Hindlimb muscle (tissue), 1 donor: ENCODE measurements around the gene LAD1. TPM values are rescaled to one million over a fixed set of nuclear protein-coding genes. Genes with fewer than 3 reads are reported as not detected.

Source experiments
- DNase-seq: peaks from one replicate; pipeline ENCODE4 v3.0.0-alpha.2; 2013
- polyA plus RNA-seq: library from polyadenylated mRNA; unstranded; fragments of 120-200 nt; gene quantifications from one replicate; pipeline ENCODE4 v1.2.1, GENCODE V29; 2013; ENCODE audit not compliant: insufficient read length

LAD1 gene
- polyA plus RNA-seq, 1 donor: 17.8 TPM

DNA sequence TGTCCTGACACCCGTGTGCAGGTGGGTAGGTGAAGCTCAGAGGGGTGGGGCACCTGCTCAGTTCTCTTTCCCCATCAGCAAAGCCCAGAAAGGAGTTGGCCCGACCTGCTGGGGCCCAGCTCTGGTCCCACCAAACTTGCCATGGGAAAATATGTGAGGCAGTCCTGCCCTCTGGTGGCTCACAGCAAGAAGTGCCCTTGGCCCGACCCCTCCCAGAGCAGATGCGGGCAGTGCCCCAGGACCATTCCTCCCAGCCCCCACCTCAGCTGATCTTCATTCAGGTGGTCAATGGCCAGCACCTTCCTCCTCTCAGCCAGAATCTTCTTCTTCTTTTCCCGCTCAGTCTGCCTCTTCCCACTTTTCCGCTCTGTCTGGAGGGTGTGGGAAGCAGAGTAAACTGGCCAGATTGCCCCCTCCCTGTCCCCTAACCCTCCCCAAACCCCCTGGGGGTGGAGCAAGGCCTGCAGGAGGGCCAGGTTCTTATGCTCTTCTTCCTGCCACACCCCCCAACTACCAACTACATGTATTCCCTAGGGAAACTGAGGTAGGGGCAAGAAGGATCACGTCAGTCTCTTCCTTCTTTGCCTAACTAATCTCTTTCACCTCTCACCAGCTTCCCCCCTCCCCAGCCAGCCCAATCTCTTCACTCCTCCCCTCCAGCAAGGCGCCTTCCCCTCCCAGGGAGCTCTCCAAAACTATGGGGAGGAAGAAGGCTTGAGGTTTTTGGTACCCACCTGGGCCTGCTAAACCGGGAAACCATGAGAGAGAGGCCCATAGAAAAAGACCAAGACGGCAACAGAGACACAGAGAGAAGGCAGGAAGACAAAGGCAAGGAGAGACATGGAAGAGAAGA, 37.2 kb downstream of the LAD1 start:
- DNase-seq: no peak

DNA sequence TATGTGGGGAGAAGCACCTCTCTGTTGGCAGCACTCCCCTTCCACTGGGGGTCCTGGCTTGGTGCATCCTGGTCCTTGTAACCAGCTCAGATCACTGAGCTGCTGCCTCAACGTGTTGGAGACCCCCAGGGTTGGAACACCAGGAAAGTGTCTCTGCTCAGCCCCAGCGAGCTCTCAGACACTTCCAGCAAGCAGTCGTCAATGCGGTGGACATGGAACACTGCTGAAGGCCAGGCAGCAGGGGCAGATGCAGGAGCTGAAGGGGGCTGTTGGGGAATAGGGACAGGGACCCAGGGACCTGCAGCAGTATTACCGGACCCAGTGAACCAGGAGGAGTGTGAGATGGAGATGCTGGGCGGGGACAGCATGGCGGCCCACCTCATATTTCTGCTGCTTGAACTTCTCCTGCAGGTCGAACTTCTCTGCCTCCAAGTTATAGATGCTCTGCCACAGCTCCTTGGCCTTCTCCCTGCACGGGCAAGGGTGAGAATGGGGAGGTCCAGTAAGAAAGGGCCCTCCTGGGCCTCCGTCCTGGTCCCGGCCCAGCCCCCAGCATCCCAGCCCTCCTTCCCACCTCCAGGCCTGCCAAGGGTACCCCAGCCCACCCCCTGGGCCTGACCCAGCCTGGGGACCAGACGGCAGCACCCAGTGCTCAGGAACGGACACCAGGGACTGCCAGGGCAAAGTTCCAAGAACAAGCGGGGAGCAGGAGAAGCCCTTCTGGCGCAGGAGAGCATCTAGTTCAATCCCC, 38.0 kb downstream of the LAD1 start:
- no peak for DNase-seq

DNA sequence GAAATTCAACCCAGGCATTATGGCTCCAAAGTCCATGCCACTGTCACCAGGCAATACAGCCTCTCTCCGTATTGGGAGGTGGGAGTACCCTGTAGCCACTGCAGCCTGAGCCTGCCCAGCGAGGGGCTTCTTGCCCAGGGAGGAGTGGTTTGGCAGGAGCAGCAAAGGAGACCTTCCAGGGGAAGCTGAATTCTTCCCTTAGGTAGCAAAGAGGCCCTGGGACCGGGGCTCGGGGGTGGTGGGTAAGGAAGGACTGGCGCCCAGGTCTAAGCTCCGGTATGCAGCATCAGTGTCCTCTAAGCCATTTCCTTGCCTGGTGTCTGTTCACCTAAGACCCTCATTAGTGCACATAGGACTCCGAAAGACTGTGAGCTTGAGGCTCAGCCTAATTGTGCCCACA, 38.6 kb downstream of the LAD1 start:
- no peak for DNase-seq

DNA sequence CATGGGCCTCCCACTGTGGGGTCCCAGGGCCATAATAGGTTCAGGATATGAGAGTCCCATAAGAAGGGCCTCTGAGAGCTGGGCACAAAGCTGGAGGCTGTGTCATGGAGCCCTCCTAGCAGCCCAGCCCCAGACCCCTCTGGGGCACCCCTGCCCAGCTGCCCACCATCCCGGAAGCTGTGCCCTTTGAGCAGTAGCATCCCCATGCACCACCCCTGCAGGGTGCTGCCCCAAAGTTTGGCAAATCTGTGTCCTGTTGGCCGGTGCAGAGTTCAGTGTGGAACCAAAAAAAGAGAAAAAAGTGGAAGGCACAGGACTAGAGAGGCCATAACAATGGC, 39.3 kb downstream of the LAD1 start:
- DNase-seq: no peak

DNA sequence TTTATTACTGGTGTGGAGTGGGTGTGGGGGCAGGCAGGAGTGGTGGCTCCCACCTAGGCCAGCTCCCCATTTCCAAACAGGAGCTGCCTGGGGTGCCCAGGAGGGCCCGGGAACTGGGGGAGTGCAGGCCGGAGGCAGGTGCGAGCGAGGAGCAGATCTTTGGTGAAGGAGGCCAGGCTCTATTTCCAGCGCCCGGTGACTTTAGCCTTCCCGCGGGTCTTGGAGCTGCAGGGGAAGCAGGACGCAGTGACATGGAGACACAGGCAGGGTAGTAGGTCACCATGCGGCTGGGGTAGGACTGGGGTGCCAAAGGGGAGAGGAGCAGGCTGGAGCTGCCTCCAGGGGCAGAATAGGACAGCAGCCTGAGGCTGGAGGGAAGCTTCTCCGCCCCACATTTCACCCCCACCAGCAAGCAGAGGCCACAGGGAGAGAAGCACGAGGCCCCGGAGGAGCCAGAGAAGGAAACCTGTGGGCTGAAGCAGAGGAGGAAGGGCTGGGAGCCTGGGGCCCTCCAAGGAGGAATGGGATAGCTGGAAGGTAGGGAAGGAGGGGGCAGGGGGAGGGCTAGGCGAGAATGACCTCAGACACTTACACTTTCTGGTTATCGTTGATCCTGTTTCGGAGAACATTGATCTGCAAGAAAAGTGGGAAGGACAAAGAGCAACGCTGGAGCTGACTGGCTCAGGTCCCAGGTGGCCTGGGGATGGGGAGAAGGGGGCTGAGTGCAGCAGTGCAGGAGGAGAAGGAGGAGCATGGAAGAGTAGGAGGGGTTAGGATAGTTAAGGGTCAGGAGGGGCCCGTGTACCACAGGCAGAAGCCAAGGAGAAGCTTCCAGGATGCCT, 39.9 kb downstream of the LAD1 start:
- DNase-seq: no peak

DNA sequence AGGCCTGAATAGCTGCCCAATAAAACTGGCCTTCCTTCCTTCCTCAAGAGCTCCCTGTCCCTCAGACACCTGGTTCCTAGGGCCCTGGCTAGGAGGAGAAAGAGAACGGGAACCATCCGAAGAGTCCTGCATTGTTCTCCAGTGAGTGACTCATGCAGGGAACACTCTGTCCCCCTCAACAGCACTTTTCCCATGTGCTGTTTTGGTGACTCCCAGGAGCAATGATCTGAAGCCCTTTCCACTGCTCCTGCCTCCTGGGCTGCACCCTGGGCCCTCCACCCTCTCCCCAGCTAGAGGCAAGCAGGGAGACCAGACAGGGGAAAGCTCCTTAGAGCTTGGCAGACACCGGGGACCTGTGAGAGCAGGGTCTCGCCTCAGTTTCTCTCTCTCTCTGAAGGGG, 40.5 kb downstream of the LAD1 start:
- no peak for DNase-seq

DNA sequence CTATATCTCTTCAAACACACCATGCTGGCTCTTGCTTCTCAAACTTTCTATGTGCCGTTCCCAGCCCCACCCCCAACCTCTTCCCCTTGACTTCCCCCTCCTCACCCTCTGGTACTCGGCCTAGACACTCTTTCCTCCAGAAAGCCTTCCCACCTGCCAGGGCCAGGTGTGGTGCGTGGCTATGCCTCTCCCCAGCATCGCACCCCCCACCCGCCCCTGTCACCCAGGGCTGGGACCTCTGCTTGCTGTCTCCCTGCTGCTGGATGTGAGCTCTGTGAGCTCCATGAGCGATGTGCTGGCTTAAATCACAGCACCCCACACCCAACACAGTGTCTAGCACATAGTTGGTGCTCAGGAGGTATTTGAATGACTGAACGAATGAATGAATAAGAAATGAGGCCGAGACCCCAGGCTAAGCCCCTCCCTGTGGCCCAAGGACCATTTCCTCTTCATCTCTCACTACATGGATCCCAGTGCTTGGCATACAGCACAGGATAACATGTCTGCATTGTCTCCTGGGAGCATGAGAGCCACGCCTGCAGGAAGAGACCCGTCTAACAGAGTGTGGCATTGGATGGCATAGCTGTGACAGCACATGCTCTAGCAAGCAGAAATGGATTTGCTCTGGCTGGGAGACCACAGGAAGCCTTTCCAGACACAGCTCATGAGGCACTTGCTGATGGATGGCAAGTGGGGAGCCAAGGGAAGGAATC, 41.3 kb downstream of the LAD1 start:
- DNase-seq: no peak

DNA sequence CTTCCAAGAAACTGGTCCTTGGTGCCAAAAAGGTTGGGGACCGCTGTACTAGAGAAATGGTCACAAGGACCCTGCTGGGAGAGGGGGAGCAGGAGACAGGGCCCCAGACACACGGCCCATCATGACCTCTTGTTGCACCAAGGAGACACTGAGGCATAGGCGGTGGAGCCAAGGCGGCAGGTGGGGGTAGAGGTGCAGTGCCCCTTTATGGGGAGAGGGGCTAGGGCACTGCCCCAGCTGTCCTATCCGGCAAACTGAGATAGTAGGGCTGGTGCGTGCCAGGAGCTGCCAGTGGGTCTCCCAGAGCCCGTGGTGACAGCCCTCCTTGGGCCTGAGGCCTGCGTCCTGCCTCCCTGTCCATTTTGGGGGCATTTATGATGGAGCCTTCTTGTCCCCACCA, 41.9 kb downstream of the LAD1 start:
- DNase-seq: no peak

DNA sequence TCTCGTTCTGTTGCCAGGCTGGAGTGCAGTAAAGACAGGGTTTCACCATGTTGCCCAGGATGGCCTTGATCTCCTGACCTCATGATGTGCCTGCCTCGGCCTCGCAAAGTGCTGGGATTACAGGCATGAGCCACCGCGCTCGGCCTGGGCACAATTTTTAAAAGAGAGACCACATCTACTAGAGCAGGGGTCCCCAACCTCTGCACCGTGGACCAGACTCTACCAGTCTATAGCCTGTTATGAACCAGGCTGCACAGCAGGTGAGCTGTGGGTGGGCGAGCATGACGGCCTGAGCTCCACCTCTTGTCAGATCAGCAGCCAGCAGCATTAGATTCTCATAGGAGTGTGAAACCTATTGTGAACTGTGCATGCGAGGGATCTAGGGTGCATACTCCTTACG, 42.4 kb downstream of the LAD1 start:
- no peak for DNase-seq

DNA sequence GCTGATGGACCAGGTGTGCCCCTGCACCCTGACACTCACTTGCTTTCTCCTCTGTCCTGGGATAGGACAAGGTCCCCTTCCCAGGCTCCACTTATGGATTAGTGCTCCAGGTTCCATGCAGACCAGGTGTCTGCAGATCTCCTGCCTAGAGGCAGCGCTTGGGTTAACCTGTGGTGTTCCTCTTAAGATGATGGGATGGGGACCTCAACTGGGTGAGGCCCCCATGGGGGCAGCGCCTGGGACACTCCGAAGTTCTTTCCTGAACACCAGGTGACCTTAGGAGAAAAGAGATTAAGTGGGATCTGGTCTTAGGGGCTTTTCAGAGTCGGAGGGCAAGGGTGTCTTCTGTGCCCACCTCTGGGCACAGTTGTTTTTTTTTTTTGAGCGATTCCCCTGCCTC, 42.9 kb downstream of the LAD1 start:
- DNase-seq: no peak

DNA sequence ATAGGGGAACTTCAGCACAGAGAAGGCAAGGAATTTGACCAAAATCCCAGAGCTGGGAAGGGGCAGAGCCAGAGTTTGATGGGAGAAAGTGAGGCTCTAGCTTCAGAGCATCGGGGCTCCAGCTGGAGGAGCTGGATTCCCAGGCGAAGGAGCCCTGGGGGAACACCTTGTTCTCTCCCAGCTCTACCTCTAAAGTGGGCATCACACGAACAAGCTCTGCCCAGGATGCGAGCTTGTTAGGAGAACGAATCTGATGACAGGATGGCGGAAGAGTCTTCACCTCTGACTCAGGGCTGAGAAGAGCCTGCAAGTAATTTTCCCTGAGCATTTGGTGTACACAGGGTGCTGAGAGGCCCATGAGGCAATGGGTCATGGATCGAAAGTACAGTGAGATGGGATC, 43.7 kb downstream of the LAD1 start:
- no peak for DNase-seq

DNA sequence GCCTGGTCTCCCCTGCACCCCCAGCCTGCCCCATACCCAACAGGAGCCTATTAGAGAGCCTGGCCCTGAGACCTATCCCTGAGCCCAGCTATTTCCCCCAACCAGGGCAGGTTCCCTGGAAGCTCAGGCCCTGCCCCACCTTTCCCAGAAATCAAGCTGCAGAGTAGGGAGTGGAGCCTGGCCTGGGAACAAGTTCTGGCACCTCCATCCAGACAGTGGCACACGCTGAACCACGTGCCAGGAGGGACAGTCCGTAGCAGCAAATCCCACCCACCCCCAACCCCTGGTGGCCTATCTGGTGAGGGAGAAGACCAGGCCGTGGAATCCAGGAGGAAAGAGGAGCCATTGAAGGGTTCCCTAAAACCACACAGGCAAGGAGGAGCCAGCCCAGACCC, 44.2 kb downstream of the LAD1 start:
- no peak for DNase-seq

DNA sequence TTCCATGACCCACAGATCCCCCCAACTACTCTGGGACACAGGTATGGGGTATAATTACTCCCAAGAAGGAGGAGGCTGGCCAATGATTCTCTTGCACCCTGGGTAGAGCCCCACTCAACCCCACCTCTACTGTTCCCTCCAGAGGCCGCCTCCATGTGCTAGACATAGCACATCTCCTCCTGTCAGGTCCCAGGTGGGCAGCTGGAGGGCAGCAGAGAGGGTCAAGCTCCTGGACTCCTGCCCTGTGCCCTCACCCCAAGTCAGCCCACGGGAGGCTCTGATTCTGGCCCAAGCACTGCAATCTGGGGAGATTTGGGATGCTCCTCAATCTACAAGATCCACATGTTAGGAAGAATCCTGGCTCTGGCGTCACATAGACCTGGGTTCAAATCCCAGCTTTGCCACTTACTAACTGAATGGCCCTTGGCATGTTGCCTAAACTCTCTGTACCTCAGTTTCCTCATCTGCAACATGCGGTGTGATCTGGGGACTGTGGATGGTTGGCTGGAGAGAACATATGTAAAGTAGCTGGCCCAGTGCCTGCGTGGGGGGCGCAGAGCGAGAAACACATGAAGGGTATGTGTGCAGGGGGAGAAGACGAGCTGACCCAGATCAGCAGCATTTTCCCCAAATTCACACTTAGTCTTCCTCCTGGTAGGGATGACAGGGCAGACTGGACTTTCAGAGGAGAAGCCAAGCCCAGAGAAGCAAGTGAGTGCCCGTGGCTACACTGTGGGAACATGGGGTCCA, 44.8 kb downstream of the LAD1 start:
- no peak for DNase-seq

DNA sequence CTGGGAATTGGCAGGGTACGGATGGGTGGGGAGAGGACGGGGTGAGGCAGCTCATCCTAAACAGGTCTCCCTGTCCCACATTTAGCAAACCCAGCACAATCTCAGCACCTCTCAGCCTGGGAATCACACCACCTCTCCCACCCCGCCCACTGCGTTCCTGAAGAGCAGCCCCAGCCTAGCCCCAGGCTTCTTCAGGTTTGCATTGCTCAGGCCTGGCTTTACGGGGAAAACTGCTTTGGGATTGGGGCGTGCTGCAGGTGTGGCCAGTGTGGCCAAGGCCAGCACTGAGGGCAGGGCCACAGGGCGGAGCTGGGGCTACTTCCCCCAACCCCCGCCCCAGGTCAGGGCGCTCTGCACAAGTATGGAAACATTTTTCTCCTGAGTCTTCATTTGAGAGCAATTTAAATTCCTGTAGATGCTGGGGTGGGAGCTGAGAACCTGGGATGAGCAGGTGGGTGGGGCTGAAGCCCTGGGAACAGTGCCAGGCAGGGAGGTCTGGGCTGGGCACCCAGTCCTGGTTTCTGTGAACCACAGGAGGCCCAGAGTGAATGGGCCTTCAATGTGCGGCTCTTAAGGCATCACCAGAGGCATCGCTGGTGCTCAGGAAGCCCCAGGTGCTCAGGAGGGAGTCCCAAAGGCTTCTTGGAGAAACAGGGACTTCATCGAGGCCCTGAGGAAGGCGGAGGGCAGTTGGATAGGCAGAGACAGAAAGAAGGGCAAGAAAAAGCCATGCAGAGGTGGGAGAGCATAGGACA, 45.8 kb downstream of the LAD1 start:
- no peak for DNase-seq

DNA sequence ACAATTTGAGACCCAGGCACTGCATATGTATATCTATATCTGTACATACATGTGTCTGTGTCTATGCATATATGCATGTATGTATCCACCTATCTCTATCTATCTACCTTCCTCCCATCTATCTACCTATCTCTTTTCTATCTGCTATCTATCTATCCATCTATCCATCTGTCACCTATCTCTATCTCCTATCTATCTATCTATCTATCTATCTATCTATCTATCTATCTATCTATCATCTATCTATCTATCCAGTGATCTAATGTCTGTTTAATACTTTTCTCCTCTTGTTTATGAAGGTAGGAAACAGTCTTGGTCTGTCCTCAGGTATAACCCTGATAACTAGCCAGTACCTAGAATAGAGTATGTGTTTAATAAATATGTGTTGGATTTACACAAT, 47.5 kb downstream of the LAD1 start:
- DNase-seq: no peak

DNA sequence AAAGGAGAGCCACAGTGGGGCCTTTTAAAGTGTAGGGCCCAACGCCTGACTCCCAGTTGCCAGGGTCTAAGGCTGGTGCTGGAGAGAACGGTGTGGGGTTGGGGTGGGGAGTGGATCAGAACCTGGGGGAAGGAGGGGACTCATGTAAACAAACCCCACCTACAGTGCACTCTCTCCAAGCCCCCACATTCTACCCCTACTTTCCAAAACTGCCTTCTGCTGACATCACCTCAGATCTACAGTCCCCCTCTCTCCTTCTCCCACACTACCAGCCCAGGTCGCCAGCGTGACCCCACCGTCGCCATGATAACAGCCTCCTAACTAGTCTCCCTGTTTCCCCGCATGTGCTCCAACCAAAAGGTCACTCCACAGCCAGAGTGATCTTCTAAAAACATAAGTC, 48.2 kb downstream of the LAD1 start:
- no peak for DNase-seq

DNA sequence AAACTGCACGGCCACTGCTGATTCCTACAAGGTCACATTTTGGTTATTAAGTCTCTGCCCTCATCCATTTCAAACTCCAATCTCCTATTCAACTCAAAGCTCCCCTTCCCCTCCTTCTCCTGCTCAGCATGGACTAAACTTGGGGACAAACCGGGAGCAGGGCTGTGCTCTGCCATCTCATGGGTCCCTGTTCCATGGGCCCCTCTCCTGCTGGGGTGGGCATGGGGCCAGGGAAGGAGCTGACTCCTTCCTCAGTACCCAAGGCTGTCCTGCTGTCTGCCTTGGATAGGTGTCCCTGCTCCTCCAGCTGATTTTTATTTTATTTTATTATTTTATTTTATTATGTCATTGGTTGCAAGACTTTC, 48.8 kb downstream of the LAD1 start:
- DNase-seq: no peak

DNA sequence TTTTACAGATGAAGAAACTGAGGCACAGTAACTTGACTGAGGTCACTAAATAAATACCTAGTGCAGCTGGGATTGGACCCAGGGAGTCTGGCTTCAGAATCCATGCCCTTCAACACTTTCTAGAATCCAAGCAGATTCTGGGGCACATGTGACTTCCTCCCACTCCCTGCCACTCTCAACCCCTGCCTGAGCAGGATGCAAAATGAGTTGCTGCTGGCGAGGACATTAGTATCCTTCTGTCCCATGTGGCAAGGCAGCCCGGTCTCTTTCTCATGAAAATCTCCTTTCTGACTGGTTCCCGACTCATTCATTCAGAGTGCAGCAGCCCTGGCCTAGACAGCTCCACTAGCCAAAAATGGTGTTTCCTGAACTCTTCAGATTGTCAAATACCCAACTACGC, 50.0 kb downstream of the LAD1 start:
- DNase-seq: no peak

DNA sequence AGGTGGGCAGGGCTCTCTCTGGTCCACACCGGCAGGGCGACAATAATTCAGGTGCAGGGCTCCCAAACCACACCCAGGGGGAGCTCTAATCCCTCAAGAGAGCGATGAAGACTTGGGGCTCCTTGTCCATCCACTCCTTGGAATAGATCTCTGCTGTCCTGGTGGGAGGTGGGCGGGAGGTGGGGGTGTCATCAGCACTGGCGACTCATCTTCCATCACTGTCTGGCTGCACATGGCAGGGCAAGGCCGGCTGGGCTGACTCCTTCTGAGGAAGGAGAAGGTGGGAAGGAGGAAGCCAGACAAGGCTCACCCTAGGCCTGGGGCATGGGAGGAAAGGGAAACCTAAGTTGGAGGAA, 50.9 kb downstream of the LAD1 start:
- DNase-seq: no peak

DNA sequence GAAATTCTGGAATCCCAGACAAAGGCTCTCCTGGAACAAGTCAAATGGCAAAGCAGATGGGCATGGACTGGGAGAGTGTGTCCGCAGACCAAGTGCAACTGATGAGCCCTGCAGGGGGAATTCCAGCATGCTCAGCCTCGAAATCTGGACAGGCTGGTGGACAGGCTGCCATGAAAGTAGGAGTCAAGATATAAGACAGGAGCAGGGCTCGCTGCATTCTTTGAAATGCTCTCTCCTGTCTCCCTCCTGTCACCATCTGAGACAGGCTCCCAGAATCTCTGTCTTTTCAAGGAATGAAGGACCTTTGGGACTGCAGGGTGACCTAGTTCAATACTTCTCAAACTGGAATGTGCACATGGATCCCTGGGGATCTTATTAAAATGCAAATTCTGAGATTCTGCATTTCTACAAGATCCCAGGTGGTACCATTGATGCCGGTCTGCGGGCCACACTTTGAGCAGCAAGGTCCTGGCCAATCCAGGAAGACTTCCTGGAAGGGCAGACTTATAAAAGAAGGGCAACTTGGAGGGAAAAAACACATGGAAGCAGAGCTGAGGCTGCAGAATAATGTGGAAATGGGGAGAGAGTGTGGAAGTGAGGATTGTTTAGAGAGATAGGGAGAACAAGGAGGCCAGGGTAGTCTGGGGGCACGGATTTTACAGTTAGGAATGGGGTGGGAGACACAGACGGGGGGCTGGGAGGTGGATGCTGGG, 51.5 kb downstream of the LAD1 start:
- DNase-seq: no peak

DNA sequence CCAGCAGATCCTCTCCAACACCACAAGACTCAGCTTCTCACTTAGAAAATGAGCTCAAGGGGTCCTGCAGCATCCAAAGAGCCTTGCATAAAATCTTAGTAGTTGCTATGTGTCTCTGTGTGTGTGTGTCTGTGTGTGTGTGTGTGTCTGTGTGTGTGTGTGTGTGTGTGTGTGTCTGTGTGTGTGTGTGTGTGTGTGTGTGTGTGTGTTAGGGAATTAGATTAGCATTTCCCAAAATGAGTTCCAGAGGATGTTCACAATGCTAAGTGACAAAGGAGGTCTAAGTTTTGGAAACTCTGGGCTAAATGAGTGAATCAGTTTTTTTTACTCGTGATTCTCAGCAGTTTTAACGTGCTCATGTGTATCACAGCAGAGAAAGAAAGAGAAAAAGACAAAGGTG, 52.1 kb downstream of the LAD1 start:
- no peak for DNase-seq
